NK-92 treated with Interleukin-12 subunit alpha and Interleukin-12 subunit beta, amount 100 ng/mL, for 24 hours (cell line): ENCODE measurements around the gene ADGRL1.

Experiments
- DNase-seq: peaks from one replicate; lab custom pipeline; 2025; lab: John Stamatoyannopoulos, UW

Gene ADGRL1

GRCh38 chr19:14139944-14140343 is 66.0 kb downstream of the ADGRL1 start:
- DNase-seq, result no peak

- no peak for DNase-seq
These were observed 67.2 kb downstream of the ADGRL1 start for GRCh38 chr19:14138576-14139265.

GRCh38 chr19:14136509-14137281 is 69.3 kb downstream of the ADGRL1 start, which contains the start of gene ASF1B:
TSS of gene ASF1B (minus strand) at chr19:14136589. CDS start at chr19:14136456, 133 bp downstream.
- peak; percentile 100 for DNase-seq

- DNase-seq, result peak; percentile 65
These were observed 69.9 kb downstream of the ADGRL1 start for GRCh38 chr19:14135985-14136508.

GRCh38 chr19:14135355-14135754 is 70.6 kb downstream of the ADGRL1 start:
- no peak for DNase-seq

GRCh38 chr19:14127929-14128509 is 78.0 kb downstream of the ADGRL1 start:
- DNase-seq, result peak; percentile 18

GRCh38 chr19:14127176-14127575 is 78.8 kb downstream of the ADGRL1 start:
- no peak for DNase-seq

GRCh38 chr19:14122924-14123323 is 83.0 kb downstream of the ADGRL1 start:
- DNase-seq, result no peak

GRCh38 chr19:14120497-14120780 is 85.5 kb downstream of the ADGRL1 start:
- DNase-seq, result no peak

GRCh38 chr19:14119644-14120496 is 86.1 kb downstream of the ADGRL1 start:
- no peak for DNase-seq

- no peak for DNase-seq
These were observed 86.8 kb downstream of the ADGRL1 start for GRCh38 chr19:14119146-14119545.

GRCh38 chr19:14118165-14119051 is 87.6 kb downstream of the ADGRL1 start:
- no peak for DNase-seq

GRCh38 chr19:14117668-14118164 is 88.3 kb downstream of the ADGRL1 start, which contains the start of gene PRKACA:
TSS of gene PRKACA (minus strand) at chr19:14117762. CDS start at chr19:14117547, 215 bp downstream.
- DNase-seq, result peak; percentile 98

- no peak for DNase-seq
These were observed 88.9 kb downstream of the ADGRL1 start for GRCh38 chr19:14116918-14117578.

- DNase-seq, result no peak
These were observed 89.4 kb downstream of the ADGRL1 start for GRCh38 chr19:14116525-14116917.

GRCh38 chr19:14115756-14116155 is 90.2 kb downstream of the ADGRL1 start:
- DNase-seq, result no peak

- DNase-seq, result no peak
These were observed 91.1 kb downstream of the ADGRL1 start for GRCh38 chr19:14114854-14115253.

- DNase-seq, result no peak
These were observed 91.5 kb downstream of the ADGRL1 start for GRCh38 chr19:14114439-14114838.

- no peak for DNase-seq
These were observed 92.1 kb downstream of the ADGRL1 start for GRCh38 chr19:14113762-14114414.
